ENCODE results near the gene GPX2. TPM values are rescaled to one million over a fixed set of nuclear protein-coding genes. Genes with fewer than 3 reads are reported as not detected.

GPX2 gene
- total and polyA plus RNA-seq, 2 of the 4 experiments (the other 2 are of a cell fraction): not detected

GRCh38 chr14:64889352-64889751, 53.2 kb downstream of the GPX2 start:
- H3K4me3 ChIP-seq (ENCODE audit: insufficient read depth, low read depth, low read length): no peak overlapping the region
- H3K9me3 ChIP-seq (ENCODE audit: control insufficient read depth, insufficient read depth, low read length): no peaks in the 10 kb centered on the region
- H2AFZ ChIP-seq (replicated peaks; ENCODE audit: low read length, poor library complexity): no peak overlapping the region
- H4K20me1 ChIP-seq (ENCODE audit: insufficient read depth, low read length): no peaks in the 10 kb centered on the region
- BruUV-seq (replicated peaks): no TSS peak
- H2BK5ac ChIP-seq (ENCODE audit: low read depth, low read length, poor library complexity, severe bottlenecking): no peak overlapping the region
- H3K4ac ChIP-seq (ENCODE audit: low read depth, low read length): no peak overlapping the region
- no peak overlapping the region for H3K9ac ChIP-seq (ENCODE audit: low read depth, low read length)
- H3K18ac ChIP-seq (ENCODE audit: low read depth, low read length): no peak overlapping the region
- WGBS, 2 experiments (ENCODE audit: extremely low coverage in 2 of 2, insufficient read length in 1 of 2): no CpG with 5 or more reads among the region's 6 CpGs
- peaks cover 29% of the 10 kb centered on the region for H3K27me3 ChIP-seq (ENCODE audit: control insufficient read depth, insufficient read depth, low read length)
- no peak overlapping the region for H2BK20ac ChIP-seq (ENCODE audit: low read depth, low read length)
- no peak overlapping the region for H2AK5ac ChIP-seq (ENCODE audit: low read depth, low read length)
- H3K27ac ChIP-seq (ENCODE audit: insufficient read depth, low read length): no peak overlapping the region
- no peak overlapping the region for H2AK9ac ChIP-seq (replicated peaks; ENCODE audit: low read depth, low read length, poor library complexity)
- no peaks in the 10 kb centered on the region for H3K36me3 ChIP-seq (ENCODE audit: control insufficient read depth, insufficient read depth, low read length)
- H3K14ac ChIP-seq (replicated peaks; ENCODE audit: low read depth, low read length): no peak overlapping the region
- dilution Hi-C loops (cut with HindIII; ENCODE audit: low sequenced_read_pairs, unreplicated experiment): no loop called here
- H3K79me1 ChIP-seq (ENCODE audit: low read depth in 1 of 2, low read length in 2 of 2): no peaks in the 10 kb centered on the region
- no peak overlapping the region for H4K91ac ChIP-seq (ENCODE audit: insufficient read depth, low read depth, low read length)
- ChIA-PET CTCF (no interaction called here), POLR2A (ENCODE audit: unreplicated experiment) (no interaction called here)
- H3K4me1 ChIP-seq (ENCODE audit: control insufficient read depth, insufficient read depth, low read length): no peaks in the 10 kb centered on the region
- no peak overlapping the region for H2BK15ac ChIP-seq (ENCODE audit: low read depth, low read length)
- H4K8ac ChIP-seq (ENCODE audit: low read depth in 2 of 2, low read length in 2 of 2): no peak overlapping the region
- no peak overlapping the region for H2BK120ac ChIP-seq (ENCODE audit: low read depth, low read length)
- intact Hi-C loops (cut with micrococcal nuclease): no loop called here
- no peak for ATAC-seq (ENCODE audit: low read depth)
- TF ChIP-seq FOS (IDR thresholded peaks at IDR 0.05; ENCODE audit: low read depth, low read length) (no peak), RCOR1 (IDR thresholded peaks at IDR 0.05; ENCODE audit: insufficient replicate concordance, low read length) (no peak), RAD21 (IDR thresholded peaks at IDR 0.05; ENCODE audit: low read length) (no peak), MXI1 (IDR thresholded peaks at IDR 0.05; ENCODE audit: borderline replicate concordance, low read depth, low read length) (no peak), CEBPB (IDR thresholded peaks at IDR 0.05; ENCODE audit: low read depth, low read length) (no peak), BHLHE40 (IDR thresholded peaks at IDR 0.05; ENCODE audit: low read depth, low read length) (no peak), ELK1 (IDR thresholded peaks at IDR 0.05; ENCODE audit: borderline replicate concordance, low read depth, low read length) (no peak), CHD1 (IDR thresholded peaks at IDR 0.05; ENCODE audit: low read depth, low read length) (no peak)
- in situ Hi-C loops (cut with MboI; ENCODE audit: low sequenced_read_pairs): no loop called here
- H4K5ac ChIP-seq (ENCODE audit: low read depth, low read length): no peak overlapping the region
- peak; percentile 8 for DNase-seq
- no peaks in the 10 kb centered on the region for H3K9me1 ChIP-seq (ENCODE audit: insufficient read depth, low read length)
- no peak overlapping the region for H3K56ac ChIP-seq (ENCODE audit: extremely low read depth, insufficient read depth, low read length)
- H3K23ac ChIP-seq (ENCODE audit: low read depth, low read length): no peak overlapping the region
- H3K4me2 ChIP-seq (ENCODE audit: low read depth, low read length): no peak overlapping the region

Small RNA genes within 50 kb of the gene (microRNA-seq; reads per million reads assigned to microRNA genes)
- gene RPPH1-2P (ENCODE audit: insufficient read depth, insufficient read length): not detected

Small RNA genes within 50 kb of the gene (small RNA-seq; reads per million reads assigned to genes)
- 0 to 0.60 (median 0) reads per million in 5 experiments for gene RPPH1-2P

Other genes with a start within 250 kb of the GPX2 start
- 4.4 and 8.2 TPM in 2 replicates for gene PLEKHG3, start 238.3 kb downstream of the GPX2 start, total RNA-seq (2012; rRNA removed)
- 8.4 and 10.6 TPM in 2 replicates for gene PLEKHG3, start 238.3 kb downstream of the GPX2 start, polyA plus RNA-seq (2012; rRNA removed)
- under 0.01 TPM in 2 replicates for gene SPTB, start 62.8 kb downstream of the GPX2 start, total RNA-seq (2012; rRNA removed)
- 0.03 and 0.07 TPM in 2 replicates for gene SPTB, start 62.8 kb downstream of the GPX2 start, polyA plus RNA-seq (2012; rRNA removed)
- 38.0 and 51.9 TPM in 2 replicates for gene CHURC1, start 28.3 kb downstream of the GPX2 start, total RNA-seq (2012; rRNA removed)
- 65.1 and 69.5 TPM in 2 replicates for gene CHURC1, start 28.3 kb downstream of the GPX2 start, polyA plus RNA-seq (2012; rRNA removed)
- 3.3 and 3.4 TPM in 2 replicates for gene RAB15, start 29.6 kb upstream of the GPX2 start, total RNA-seq (2012; rRNA removed)
- gene RAB15, start 29.6 kb upstream of the GPX2 start, polyA plus RNA-seq (2012; rRNA removed): 7.0 and 7.8 TPM in 2 replicates
- 8.1 and 9.9 TPM in 2 replicates for gene FNTB, start 44.1 kb upstream of the GPX2 start, total RNA-seq (2012; rRNA removed)
- 17.8 and 18.5 TPM in 2 replicates for gene FNTB, start 44.1 kb upstream of the GPX2 start, polyA plus RNA-seq (2012; rRNA removed)
- gene MAX, start 159.8 kb upstream of the GPX2 start, total RNA-seq (2012; rRNA removed): 35.3 and 45.2 TPM in 2 replicates
- gene MAX, start 159.8 kb upstream of the GPX2 start, polyA plus RNA-seq (2012; rRNA removed): 51.8 and 65.1 TPM in 2 replicates